Liver (tissue), 3 donors: ENCODE measurements around the gene RBMS2.

Experiments
- ATF3 ChIP-seq: IDR thresholded peaks from 2 replicates; pipeline ENCODE4 v1.6.1; 2016; ENCODE audit warnings: antibody characterized with exemption
- EGR1 ChIP-seq, 2 donors: IDR thresholded peaks; 2 replicates each; pipeline ENCODE4 v1.6.1; 2016 to 2018; ENCODE audit warnings: antibody characterized with exemption in 2 of 2, low read depth in 2 of 2
- FOXA1 ChIP-seq: IDR thresholded peaks from 2 replicates; pipeline ENCODE4 v1.6.1; 2016; ENCODE audit warnings: antibody characterized with exemption
- GABPA ChIP-seq, 2 donors: IDR thresholded peaks in 1 of 2; conservative IDR thresholded peaks in 1 of 2; 2 replicates each; pipeline ENCODE4 v1.6.1; 2016; ENCODE audit warnings: antibody characterized with exemption in 2 of 2, mild to moderate bottlenecking in 1 of 2, moderate library complexity in 1 of 2
- HNF4A ChIP-seq, 2 donors: conservative IDR thresholded peaks; 2 replicates each; pipeline ENCODE4 v1.6.1; 2016; ENCODE audit warnings: antibody characterized with exemption in 2 of 2, mild to moderate bottlenecking in 2 of 2
- JUND ChIP-seq, 2 donors: IDR thresholded peaks; 2 replicates each; pipeline ENCODE4 v1.6.1; 2016; ENCODE audit warnings: antibody characterized with exemption in 2 of 2
- RXRA ChIP-seq, 2 donors: IDR thresholded peaks; 2 replicates each; pipeline ENCODE4 v1.6.1; 2017 to 2018; ENCODE audit warnings: antibody characterized with exemption in 2 of 2, mild to moderate bottlenecking in 1 of 2
- SP1 ChIP-seq: IDR thresholded peaks from 2 replicates; pipeline ENCODE4 v1.6.1; 2018; ENCODE audit warnings: antibody characterized with exemption, mild to moderate bottlenecking
- TAF1 ChIP-seq: conservative IDR thresholded peaks from 2 replicates; pipeline ENCODE4 v1.6.1; 2016; ENCODE audit warnings: antibody characterized with exemption, mild to moderate bottlenecking
- YY1 ChIP-seq: IDR thresholded peaks from 2 replicates; pipeline ENCODE4 v1.6.1; 2016; ENCODE audit warnings: antibody characterized with exemption, mild to moderate bottlenecking
- ZBTB33 ChIP-seq: IDR thresholded peaks from 2 replicates; pipeline ENCODE4 v1.6.1; 2016; ENCODE audit warnings: antibody characterized with exemption
- TF ChIP-seq, protein P1 (sequence below): fragments of 150-350 bp; IDR thresholded peaks from 2 replicates; pipeline ENCODE4 v1.5.1; 2017; ENCODE audit warnings: improper control_type of control experiment, low read depth, low read length; ENCODE audit not compliant: missing input control
- TF ChIP-seq, protein P2 (sequence below): IDR thresholded peaks from 2 replicates; pipeline ENCODE4 v1.6.1; 2016; ENCODE audit warnings: antibody characterized with exemption, mild to moderate bottlenecking
- donor health status: healthy.
- donor health status: healthy.

DNA sequence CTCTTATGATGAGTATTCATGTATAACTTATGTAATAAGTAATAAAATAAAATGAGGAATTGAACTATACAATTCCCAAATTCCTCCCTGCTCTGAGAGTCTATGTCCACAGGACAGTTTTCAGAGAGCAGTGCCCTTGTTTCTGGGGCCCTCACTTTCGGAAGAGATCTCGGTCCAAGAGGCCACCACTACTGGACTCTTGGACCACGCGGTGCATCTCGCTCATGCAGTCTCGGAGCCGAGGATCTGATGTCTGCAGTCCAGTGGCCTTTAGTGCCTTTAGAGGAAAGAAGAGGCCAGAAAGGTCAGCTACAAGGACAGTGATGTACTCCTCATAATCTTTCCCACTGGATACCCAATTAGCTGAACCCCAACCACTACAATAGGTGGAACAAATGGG lies 42.0 kb upstream of the RBMS2 start:
- TF ChIP-seq, protein P1, sequence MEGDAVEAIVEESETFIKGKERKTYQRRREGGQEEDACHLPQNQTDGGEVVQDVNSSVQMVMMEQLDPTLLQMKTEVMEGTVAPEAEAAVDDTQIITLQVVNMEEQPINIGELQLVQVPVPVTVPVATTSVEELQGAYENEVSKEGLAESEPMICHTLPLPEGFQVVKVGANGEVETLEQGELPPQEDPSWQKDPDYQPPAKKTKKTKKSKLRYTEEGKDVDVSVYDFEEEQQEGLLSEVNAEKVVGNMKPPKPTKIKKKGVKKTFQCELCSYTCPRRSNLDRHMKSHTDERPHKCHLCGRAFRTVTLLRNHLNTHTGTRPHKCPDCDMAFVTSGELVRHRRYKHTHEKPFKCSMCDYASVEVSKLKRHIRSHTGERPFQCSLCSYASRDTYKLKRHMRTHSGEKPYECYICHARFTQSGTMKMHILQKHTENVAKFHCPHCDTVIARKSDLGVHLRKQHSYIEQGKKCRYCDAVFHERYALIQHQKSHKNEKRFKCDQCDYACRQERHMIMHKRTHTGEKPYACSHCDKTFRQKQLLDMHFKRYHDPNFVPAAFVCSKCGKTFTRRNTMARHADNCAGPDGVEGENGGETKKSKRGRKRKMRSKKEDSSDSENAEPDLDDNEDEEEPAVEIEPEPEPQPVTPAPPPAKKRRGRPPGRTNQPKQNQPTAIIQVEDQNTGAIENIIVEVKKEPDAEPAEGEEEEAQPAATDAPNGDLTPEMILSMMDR = no peak
- TF ChIP-seq, protein P2, sequence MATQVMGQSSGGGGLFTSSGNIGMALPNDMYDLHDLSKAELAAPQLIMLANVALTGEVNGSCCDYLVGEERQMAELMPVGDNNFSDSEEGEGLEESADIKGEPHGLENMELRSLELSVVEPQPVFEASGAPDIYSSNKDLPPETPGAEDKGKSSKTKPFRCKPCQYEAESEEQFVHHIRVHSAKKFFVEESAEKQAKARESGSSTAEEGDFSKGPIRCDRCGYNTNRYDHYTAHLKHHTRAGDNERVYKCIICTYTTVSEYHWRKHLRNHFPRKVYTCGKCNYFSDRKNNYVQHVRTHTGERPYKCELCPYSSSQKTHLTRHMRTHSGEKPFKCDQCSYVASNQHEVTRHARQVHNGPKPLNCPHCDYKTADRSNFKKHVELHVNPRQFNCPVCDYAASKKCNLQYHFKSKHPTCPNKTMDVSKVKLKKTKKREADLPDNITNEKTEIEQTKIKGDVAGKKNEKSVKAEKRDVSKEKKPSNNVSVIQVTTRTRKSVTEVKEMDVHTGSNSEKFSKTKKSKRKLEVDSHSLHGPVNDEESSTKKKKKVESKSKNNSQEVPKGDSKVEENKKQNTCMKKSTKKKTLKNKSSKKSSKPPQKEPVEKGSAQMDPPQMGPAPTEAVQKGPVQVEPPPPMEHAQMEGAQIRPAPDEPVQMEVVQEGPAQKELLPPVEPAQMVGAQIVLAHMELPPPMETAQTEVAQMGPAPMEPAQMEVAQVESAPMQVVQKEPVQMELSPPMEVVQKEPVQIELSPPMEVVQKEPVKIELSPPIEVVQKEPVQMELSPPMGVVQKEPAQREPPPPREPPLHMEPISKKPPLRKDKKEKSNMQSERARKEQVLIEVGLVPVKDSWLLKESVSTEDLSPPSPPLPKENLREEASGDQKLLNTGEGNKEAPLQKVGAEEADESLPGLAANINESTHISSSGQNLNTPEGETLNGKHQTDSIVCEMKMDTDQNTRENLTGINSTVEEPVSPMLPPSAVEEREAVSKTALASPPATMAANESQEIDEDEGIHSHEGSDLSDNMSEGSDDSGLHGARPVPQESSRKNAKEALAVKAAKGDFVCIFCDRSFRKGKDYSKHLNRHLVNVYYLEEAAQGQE = no peak
- no peak for TF ChIP-seq EGR1 (IDR thresholded peaks at IDR 0.05; ENCODE audit: low read depth in 2 of 2)
- peak; percentile 50 for TF ChIP-seq SP1
- no peak for TF ChIP-seq ATF3
- TF ChIP-seq ZBTB33 = no peak
- no peak for TF ChIP-seq GABPA (IDR thresholded peaks at IDR 0.05 in 1 of 2, conservative IDR thresholded peaks at IDR 0.05 in 1 of 2)
- TF ChIP-seq TAF1 = no peak
- TF ChIP-seq JUND (IDR thresholded peaks at IDR 0.05) = no peak
- peak; percentile 77 to 83 for TF ChIP-seq HNF4A (conservative IDR thresholded peaks at IDR 0.05)
- no peak for TF ChIP-seq FOXA1
- peak; percentile 33 to 56 for TF ChIP-seq RXRA (IDR thresholded peaks at IDR 0.05)
- TF ChIP-seq YY1 = no peak
